ENCODE results near the gene TRAPPC3.

GRCh38 chr1:36100376-36100775, 48.9 kb downstream of the TRAPPC3 start:
- TF ChIP-seq CTCF (IDR thresholded peaks at IDR 0.05) (no peak), POLR2A (IDR thresholded peaks at IDR 0.05) (no peak)
